Fibroblast of pulmonary artery (primary cell): ENCODE results near the gene OR2AJ1.

Source experiments
- DNase-seq: peaks from one replicate; pipeline ENCODE4 v3.0.0-alpha.2; 2010; ENCODE audit warnings: low read depth
- H3K4me3 ChIP-seq: replicated peaks from 2 replicates; pipeline ENCODE4 v1.5.1; 2011; ENCODE audit warnings: low read depth, mild to moderate bottlenecking, control low read depth, low read length, moderate library complexity
- TF ChIP-seq, protein P1 (sequence below): IDR thresholded peaks from 2 replicates; pipeline ENCODE4 v1.5.1; 2011; ENCODE audit warnings: mild to moderate bottlenecking, control low read depth, low read length, inconsistent platforms; ENCODE audit errors: missing control alignments

The OR2AJ1 gene

DNA sequence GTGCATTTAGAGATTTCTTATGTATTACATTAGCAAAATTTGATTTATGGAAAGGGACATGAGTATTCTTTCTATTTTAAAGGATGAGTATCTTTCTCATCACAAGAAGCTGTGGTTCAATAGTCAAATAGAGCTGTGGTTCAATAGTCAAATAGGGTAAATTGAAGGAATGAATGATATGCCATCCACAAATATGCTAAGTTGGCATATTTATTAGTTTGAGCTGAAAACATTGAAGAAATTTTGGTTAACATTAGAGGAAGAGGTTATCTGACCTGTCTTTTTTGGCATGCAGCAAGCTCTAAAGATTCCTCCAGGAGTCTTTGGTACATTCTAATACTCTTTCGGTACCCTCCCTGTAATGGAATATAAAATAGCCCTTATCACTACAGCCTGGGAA lies 28.7 kb downstream of the OR2AJ1 start:
- TF ChIP-seq, protein P1, sequence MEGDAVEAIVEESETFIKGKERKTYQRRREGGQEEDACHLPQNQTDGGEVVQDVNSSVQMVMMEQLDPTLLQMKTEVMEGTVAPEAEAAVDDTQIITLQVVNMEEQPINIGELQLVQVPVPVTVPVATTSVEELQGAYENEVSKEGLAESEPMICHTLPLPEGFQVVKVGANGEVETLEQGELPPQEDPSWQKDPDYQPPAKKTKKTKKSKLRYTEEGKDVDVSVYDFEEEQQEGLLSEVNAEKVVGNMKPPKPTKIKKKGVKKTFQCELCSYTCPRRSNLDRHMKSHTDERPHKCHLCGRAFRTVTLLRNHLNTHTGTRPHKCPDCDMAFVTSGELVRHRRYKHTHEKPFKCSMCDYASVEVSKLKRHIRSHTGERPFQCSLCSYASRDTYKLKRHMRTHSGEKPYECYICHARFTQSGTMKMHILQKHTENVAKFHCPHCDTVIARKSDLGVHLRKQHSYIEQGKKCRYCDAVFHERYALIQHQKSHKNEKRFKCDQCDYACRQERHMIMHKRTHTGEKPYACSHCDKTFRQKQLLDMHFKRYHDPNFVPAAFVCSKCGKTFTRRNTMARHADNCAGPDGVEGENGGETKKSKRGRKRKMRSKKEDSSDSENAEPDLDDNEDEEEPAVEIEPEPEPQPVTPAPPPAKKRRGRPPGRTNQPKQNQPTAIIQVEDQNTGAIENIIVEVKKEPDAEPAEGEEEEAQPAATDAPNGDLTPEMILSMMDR, result no peak
- H3K4me3 ChIP-seq, result no peak overlapping the region
- no peak for DNase-seq

DNA sequence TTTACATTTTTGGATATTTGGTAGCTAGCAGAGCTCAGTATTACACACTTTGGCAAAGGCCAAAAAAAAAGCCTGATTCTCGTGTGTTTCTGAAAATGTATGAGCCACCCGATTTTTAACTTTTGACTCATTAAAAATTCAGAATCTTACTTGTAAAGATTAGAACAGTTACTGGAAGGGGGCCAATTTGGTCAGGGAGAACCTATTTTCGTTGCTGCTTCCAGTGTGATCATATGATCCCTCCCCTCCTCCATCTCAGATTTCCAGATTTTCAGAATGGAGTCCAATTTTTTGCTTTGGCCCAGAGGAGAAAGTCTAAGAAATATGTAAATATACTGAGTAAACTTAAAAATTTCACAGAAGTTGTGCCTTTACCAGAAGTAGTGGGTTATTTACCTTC lies 37.1 kb downstream of the OR2AJ1 start:
- no peak overlapping the region for H3K4me3 ChIP-seq
- no peak for DNase-seq

DNA sequence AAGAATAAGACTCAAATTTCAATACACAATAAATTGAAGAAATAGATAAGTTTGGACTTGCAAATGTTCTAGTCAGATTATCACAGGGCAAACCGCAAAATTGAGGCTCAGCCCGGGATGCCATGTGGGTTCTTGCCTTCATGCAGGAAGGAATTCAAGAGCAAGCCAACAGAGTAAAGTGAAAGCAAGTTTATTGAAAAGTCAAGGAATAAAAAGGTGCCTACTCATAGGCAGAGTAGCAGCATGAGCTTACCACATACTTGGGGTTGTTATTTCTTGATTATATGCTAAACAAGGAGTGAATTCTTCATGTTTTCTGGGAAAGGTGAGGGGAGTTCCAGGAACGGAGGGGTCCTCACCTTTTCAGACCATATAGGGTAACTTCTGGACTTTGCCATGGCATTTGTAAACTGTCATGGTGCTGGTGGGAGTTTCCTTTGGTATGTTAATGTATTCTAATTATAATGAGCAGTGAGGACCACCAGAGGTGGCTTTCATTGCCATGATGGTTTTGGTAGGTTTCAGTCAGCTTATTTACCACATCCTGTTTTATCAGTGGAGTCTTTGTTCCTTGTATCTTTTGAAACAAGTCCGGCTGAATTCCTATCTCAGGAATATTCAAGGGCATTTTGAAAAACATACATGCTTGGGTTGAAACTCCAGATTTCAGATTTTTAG lies 38.4 kb downstream of the OR2AJ1 start:
- no peak overlapping the region for H3K4me3 ChIP-seq
- DNase-seq, result no peak
- TF ChIP-seq, protein P1, result no peak

More for the DNA sequence above, 37.1 kb downstream of the OR2AJ1 start:
- TF ChIP-seq, protein P1, result no peak

DNA sequence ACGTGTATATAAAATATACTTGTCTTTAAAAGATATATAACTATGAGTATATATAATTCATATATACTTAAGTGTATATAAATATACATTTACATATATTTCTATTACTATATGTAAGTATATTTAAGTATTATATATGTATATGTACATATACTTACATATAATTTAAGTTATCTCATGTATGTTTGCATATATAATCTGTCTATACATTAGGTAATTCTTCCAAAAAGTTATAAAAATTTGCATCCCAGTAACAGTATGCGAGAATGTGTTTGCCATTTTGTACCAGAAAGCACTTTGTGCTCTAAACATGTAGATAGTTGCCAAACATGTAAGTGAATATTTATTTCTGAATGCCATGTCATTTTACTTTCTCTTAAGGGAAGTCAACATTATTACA lies 40.2 kb downstream of the OR2AJ1 start, which contains the start of gene OR2AK2:
Gene OR2AK2, plus strand, starts transcription at position 301 of the 400 bp plus-strand sequence. CDS start 144 bp downstream, outside the sequence.
- no peak for DNase-seq

DNA sequence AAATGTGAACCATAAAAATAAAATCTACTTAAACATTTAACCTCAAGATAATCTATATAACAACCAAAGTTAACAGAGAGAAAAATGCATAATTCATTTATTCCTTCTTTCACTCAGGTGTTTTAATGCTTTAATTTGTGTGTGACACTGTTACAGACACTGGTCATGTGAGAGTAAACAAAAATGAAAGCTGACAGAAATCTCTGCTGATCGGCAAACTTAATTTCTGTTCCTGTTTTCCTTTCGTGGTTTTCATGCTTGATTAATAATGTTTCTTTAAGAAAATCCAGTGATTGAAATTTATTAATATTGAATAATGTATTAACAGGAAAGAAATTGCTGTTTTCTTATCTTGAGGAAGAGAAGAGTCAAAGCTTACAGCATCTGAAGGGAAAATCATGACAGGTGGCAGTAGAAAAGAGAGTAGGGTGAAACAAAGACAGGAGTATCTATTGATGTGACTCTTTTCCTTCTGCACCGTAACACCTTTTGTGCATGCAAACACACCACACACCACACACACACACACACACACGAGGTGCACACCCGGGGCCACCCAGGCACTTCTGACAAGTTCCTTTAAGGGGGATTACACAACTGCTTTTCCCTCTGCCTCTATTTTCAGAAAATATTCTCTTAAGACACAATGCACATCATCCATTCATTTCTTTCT lies 42.0 kb downstream of the OR2AJ1 start:
- TF ChIP-seq, protein P1, result no peak
- DNase-seq, result no peak
- H3K4me3 ChIP-seq, result no peak overlapping the region

More for the DNA sequence above, 40.2 kb downstream of the OR2AJ1 start, which contains the start of gene OR2AK2:
- H3K4me3 ChIP-seq, result no peak within 1 kb of the TSS
- TF ChIP-seq, protein P1, result no peak
